ENCODE data around the gene LTA.

Gene LTA

DNA sequence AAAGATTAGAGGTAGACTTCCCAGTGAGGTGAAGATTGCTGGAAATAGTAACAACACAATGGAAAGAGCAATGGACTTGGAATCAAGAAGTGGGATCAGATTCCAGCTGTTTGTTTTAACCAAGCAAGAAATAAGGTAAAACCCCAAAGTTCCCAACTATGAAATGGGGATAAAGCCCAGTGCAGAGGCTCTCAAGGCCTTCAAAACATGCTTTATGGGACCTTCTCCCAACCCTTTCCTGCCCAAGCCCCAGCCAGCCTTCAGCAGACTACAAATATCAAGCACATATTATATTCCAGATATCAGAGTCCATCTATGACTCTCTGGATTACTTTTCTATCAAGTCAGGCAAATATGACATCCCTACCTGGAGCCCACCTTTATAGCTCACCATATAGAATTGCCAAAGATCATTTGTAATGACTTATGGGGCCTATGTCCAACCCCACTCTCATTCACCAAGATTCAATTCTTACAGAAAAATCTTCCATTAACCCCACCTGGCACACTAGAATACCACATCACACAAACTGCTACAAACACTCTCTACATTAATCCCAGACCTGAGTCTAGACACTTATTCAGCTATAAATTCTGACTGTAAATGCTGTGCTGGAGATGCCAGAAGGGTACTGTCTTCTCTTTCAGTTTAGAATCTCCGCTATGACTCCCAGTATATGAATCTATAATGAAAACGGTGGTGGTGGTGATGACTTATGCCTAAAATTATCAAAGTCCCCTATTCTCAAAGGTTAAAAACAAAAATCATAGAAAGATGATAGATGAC is 36.4 kb upstream of the LTA start:
- peaks cover 70% of the 10 kb centered on the region for H3K79me2 ChIP-seq (ENCODE audit: low read length)
- no peak for DNase-seq
- H2AFZ ChIP-seq (ENCODE audit: low read length): no peak overlapping the region
- H3F3A ChIP-seq (ENCODE audit: insufficient read depth, low read length): peaks cover 14% of the 10 kb centered on the region
- H3K4me3 ChIP-seq (ENCODE audit: low read length): no peak overlapping the region
- H3K9me3 ChIP-seq (replicated peaks; ENCODE audit: insufficient read depth, low read length): no peaks in the 10 kb centered on the region
- no peak overlapping the region for H3K4me2 ChIP-seq (ENCODE audit: low read depth, low read length)
- H3K27me3 ChIP-seq (replicated peaks; ENCODE audit: insufficient read depth, low read length): no peaks in the 10 kb centered on the region
- peaks cover 21% of the 10 kb centered on the region for H3K36me3 ChIP-seq (replicated peaks; ENCODE audit: insufficient read depth, low read length)
- TF ChIP-seq EZH2phosphoT487 (IDR thresholded peaks at IDR 0.05; ENCODE audit: low read length) (no peak), EZH2 (optimal IDR thresholded peaks at IDR 0.05; ENCODE audit: low read depth, low read length) (no peak)
- TF ChIP-seq, protein P1, sequence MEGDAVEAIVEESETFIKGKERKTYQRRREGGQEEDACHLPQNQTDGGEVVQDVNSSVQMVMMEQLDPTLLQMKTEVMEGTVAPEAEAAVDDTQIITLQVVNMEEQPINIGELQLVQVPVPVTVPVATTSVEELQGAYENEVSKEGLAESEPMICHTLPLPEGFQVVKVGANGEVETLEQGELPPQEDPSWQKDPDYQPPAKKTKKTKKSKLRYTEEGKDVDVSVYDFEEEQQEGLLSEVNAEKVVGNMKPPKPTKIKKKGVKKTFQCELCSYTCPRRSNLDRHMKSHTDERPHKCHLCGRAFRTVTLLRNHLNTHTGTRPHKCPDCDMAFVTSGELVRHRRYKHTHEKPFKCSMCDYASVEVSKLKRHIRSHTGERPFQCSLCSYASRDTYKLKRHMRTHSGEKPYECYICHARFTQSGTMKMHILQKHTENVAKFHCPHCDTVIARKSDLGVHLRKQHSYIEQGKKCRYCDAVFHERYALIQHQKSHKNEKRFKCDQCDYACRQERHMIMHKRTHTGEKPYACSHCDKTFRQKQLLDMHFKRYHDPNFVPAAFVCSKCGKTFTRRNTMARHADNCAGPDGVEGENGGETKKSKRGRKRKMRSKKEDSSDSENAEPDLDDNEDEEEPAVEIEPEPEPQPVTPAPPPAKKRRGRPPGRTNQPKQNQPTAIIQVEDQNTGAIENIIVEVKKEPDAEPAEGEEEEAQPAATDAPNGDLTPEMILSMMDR (IDR thresholded peaks at IDR 0.05; ENCODE audit: low read length): no peak
- no peak overlapping the region for H3K9ac ChIP-seq (ENCODE audit: low read length)
- no peaks in the 10 kb centered on the region for H3K9me2 ChIP-seq (replicated peaks; ENCODE audit: insufficient read depth, low read length)
- H4K20me1 ChIP-seq (ENCODE audit: insufficient read depth, low read length): peaks cover 47% of the 10 kb centered on the region
- no peak overlapping the region for H3K27ac ChIP-seq (ENCODE audit: low read length)
- H3K4me1 ChIP-seq (ENCODE audit: low read length): peaks cover 22% of the 10 kb centered on the region

DNA sequence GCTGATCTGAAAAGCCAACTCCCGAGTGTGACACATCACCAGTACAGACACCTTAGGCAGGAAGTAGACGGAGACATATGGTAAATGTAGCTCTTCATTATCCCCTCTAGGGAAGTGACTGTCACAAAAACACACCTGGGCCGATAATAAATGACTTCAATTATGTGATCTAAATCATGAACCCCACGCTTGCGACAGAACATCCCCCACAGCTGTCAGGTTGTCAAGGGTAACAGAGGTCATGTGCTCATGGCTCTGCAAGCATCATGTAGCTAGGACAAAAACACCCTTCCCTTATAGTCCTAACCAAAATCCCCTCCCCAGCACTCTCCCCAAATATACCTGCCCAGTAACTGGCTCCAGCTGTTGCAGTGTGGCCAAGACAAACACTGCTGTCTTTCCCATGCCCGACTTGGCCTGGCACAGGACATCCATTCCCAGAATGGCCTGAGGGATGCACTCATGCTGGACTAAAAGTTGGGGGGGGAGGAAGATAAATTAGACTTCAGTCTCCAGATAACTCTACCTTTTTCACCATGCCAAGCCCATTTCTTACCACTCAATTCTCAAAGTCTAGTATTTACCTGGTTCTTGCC is 33.2 kb upstream of the LTA start:
- H2AFZ ChIP-seq (ENCODE audit: low read length): no peak overlapping the region
- peaks cover 22% of the 10 kb centered on the region for H3F3A ChIP-seq (ENCODE audit: insufficient read depth, low read length)
- peaks cover 22% of the 10 kb centered on the region for H3K4me1 ChIP-seq (ENCODE audit: low read length)
- no peak for DNase-seq
- peak overlapping the region; percentile 89; the same call in 1 of the 2 replicates for H3K9ac ChIP-seq (ENCODE audit: low read length)
- H4K20me1 ChIP-seq (ENCODE audit: insufficient read depth, low read length): peaks cover 49% of the 10 kb centered on the region
- H3K9me3 ChIP-seq (replicated peaks; ENCODE audit: insufficient read depth, low read length): no peaks in the 10 kb centered on the region
- peaks cover 21% of the 10 kb centered on the region for H3K36me3 ChIP-seq (replicated peaks; ENCODE audit: insufficient read depth, low read length)
- peaks cover 91% of the 10 kb centered on the region for H3K79me2 ChIP-seq (ENCODE audit: low read length)
- no peaks in the 10 kb centered on the region for H3K27me3 ChIP-seq (replicated peaks; ENCODE audit: insufficient read depth, low read length)
- H3K4me2 ChIP-seq (ENCODE audit: low read depth, low read length): peak overlapping the region; percentile 99
- TF ChIP-seq, protein P1 (IDR thresholded peaks at IDR 0.05; ENCODE audit: low read length): no peak
- TF ChIP-seq EZH2 (optimal IDR thresholded peaks at IDR 0.05; ENCODE audit: low read depth, low read length): no peak
- TF ChIP-seq EZH2phosphoT487 (IDR thresholded peaks at IDR 0.05; ENCODE audit: low read length): no peak
- no peak overlapping the region for H3K27ac ChIP-seq (ENCODE audit: low read length)
- no peak overlapping the region for H3K4me3 ChIP-seq (ENCODE audit: low read length)
- no peaks in the 10 kb centered on the region for H3K9me2 ChIP-seq (replicated peaks; ENCODE audit: insufficient read depth, low read length)

DNA sequence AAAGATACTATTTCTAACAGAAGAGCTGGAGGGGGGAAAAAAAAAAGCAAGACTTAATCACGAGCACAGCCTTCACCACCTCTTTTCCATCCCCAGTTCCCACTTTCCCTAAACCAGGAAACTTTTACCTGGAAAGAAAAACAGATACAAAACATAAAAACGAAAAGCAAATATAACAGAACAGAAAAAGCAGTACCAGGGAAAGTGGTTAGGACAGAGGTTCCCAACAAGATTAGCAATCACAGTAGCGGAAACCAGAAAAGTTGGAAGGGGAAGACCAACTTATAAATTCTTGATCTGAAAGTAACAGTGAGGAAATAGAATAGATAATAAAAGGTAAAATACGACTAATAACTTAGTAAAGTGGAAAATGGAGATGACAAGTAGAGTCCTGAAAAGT is 31.4 kb upstream of the LTA start:
- TF ChIP-seq, protein P1 (IDR thresholded peaks at IDR 0.05; ENCODE audit: low read length): no peak
- TF ChIP-seq EZH2 (optimal IDR thresholded peaks at IDR 0.05; ENCODE audit: low read depth, low read length): no peak
- no peak for TF ChIP-seq EZH2phosphoT487 (IDR thresholded peaks at IDR 0.05; ENCODE audit: low read length)
- H3K79me2 ChIP-seq (ENCODE audit: low read length): peaks cover 74% of the 10 kb centered on the region
- peak overlapping the region; percentile 99 for H3K4me2 ChIP-seq (ENCODE audit: low read depth, low read length)
- H3K27ac ChIP-seq (ENCODE audit: low read length): no peak overlapping the region
- H3K4me3 ChIP-seq (ENCODE audit: low read length): peak overlapping the region; percentile 89
- H3K4me1 ChIP-seq (ENCODE audit: low read length): peaks cover 22% of the 10 kb centered on the region
- peaks cover 13% of the 10 kb centered on the region for H3K36me3 ChIP-seq (replicated peaks; ENCODE audit: insufficient read depth, low read length)
- no peak overlapping the region for H2AFZ ChIP-seq (ENCODE audit: low read length)
- peaks cover 47% of the 10 kb centered on the region for H4K20me1 ChIP-seq (ENCODE audit: insufficient read depth, low read length)
- no peak for DNase-seq
- peak overlapping the region; percentile 89 for H3K9ac ChIP-seq (ENCODE audit: low read length)
- H3K9me3 ChIP-seq (replicated peaks; ENCODE audit: insufficient read depth, low read length): no peaks in the 10 kb centered on the region
- no peaks in the 10 kb centered on the region for H3K27me3 ChIP-seq (replicated peaks; ENCODE audit: insufficient read depth, low read length)
- no peaks in the 10 kb centered on the region for H3K9me2 ChIP-seq (replicated peaks; ENCODE audit: insufficient read depth, low read length)
- peaks cover 16% of the 10 kb centered on the region for H3F3A ChIP-seq (ENCODE audit: insufficient read depth, low read length)
